ENCODE measurements around the gene BLCAP. TPM values are rescaled to one million over a fixed set of nuclear protein-coding genes. Genes with fewer than 3 reads are reported as not detected.

The BLCAP gene
- total RNA-seq, 1 donor from 2014 or later = 42.7 TPM

DNA sequence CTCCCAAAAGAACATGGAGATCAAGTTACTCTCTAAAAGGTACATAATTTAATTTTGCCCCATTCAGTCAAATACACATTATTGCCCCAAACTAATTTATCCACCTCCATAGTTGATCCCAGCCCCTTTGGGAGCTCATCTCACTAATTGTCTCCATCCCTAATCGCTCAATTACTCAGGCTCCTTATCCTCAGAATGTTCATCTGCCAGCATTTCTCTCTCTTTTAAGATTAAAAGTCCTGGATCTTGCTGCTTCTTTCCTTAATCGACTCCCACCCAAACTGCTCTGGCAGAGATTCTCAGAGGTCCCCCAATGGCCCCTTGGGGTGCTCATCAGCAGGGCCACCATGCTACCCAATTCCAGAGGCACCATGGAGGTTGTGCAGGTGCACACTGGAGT, 25.0 kb downstream of the BLCAP start:
- Mint-ChIP-seq H3K9me3 (ENCODE audit: low read depth) (no peaks in the 10 kb centered on the region), H3K27me3 (no peaks in the 10 kb centered on the region), H3K27ac (no peak overlapping the region), H3K4me1 (ENCODE audit: low read depth) (peaks cover 2% of the 10 kb centered on the region), H3K36me3 (ENCODE audit: insufficient read depth) (no peaks in the 10 kb centered on the region), H3K4me3 (ENCODE audit: low read depth) (no peak overlapping the region)
- no peak for DNase-seq (ENCODE audit: low spot score, unreplicated experiment)
- TF ChIP-seq, protein P1, sequence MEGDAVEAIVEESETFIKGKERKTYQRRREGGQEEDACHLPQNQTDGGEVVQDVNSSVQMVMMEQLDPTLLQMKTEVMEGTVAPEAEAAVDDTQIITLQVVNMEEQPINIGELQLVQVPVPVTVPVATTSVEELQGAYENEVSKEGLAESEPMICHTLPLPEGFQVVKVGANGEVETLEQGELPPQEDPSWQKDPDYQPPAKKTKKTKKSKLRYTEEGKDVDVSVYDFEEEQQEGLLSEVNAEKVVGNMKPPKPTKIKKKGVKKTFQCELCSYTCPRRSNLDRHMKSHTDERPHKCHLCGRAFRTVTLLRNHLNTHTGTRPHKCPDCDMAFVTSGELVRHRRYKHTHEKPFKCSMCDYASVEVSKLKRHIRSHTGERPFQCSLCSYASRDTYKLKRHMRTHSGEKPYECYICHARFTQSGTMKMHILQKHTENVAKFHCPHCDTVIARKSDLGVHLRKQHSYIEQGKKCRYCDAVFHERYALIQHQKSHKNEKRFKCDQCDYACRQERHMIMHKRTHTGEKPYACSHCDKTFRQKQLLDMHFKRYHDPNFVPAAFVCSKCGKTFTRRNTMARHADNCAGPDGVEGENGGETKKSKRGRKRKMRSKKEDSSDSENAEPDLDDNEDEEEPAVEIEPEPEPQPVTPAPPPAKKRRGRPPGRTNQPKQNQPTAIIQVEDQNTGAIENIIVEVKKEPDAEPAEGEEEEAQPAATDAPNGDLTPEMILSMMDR (IDR thresholded peaks at IDR 0.05; ENCODE audit: unreplicated experiment) = no peak

DNA sequence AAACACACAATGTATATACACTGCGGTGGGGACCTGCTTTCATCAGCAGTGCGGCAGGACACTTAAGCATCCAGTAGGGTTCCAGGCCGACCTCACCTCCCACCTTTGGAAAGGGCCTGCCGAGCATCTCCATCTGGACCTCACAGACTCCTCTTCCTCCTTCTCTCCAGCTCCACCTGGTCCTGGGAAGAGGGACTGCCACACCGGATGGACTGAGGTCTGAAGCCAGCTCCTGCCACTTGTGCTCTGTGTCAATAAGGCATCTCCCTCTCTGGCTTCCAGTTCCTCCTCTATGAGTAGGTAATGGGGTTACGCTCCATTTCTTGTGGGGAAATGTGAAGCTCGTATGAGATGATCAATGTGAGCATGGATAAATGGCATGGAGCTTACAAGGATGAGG, 25.7 kb downstream of the BLCAP start:
- TF ChIP-seq, protein P1 (IDR thresholded peaks at IDR 0.05; ENCODE audit: unreplicated experiment) = no peak
- Mint-ChIP-seq H3K27ac (no peak overlapping the region), H3K27me3 (no peaks in the 10 kb centered on the region), H3K36me3 (ENCODE audit: insufficient read depth) (no peaks in the 10 kb centered on the region), H3K4me1 (ENCODE audit: low read depth) (peaks cover 5% of the 10 kb centered on the region), H3K4me3 (ENCODE audit: low read depth) (no peak overlapping the region), H3K9me3 (ENCODE audit: low read depth) (no peaks in the 10 kb centered on the region)
- DNase-seq (ENCODE audit: low spot score, unreplicated experiment) = no peak

DNA sequence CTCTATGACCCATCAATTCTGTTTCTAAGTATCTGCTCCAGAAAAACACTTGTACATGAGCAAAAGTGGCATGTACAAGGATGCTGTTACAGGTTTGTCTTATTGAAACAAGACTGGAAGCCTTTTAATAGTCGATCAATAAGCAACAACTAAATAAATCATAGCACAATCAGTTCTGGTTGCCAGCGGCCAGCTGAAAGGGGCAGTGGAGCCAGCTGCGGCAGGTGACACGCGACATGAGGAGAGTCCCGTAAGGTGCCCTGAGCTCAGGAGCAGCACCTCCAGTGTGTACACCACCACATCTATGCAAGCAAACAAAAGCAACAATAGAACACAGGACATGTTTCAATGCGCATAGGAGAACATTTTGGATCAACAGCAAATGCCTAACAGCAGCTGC, 27.4 kb downstream of the BLCAP start:
- TF ChIP-seq, protein P1 (IDR thresholded peaks at IDR 0.05; ENCODE audit: unreplicated experiment) = no peak
- H3K4me3 Mint-ChIP-seq (ENCODE audit: low read depth) = no peak overlapping the region
- peaks cover 6% of the 10 kb centered on the region for H3K4me1 Mint-ChIP-seq (ENCODE audit: low read depth)
- H3K36me3 Mint-ChIP-seq (ENCODE audit: insufficient read depth) = peaks cover 2% of the 10 kb centered on the region
- no peaks in the 10 kb centered on the region for H3K9me3 Mint-ChIP-seq (ENCODE audit: low read depth)
- H3K27ac Mint-ChIP-seq = no peak overlapping the region
- H3K27me3 Mint-ChIP-seq = no peaks in the 10 kb centered on the region
- no peak for DNase-seq (ENCODE audit: low spot score, unreplicated experiment)

DNA sequence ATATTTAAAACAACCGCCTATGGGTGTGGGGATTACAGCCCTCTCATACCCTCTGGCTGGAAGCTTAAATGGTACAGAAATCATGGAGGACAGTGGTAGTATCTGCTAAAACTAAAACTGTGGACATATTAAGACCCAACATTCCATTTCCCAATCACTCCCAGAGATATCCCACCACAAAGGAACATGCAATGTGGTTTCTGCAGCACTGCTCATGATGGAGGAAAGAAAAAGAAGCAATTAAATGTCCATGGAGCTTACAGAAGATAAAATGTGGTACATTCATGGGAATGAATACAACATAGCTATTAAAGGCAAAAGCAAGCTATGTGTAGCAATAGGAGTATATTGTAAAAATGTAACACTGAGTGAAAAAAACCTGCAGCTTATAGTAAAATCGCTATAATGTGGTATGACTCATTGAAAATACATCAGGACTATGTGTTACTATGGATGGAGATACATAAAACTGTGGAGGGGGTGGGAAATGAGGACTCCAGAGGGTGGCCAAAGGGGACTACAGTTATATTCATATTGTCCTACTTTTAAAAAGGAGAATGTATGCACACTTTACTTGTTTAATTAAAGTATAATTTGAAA, 29.5 kb downstream of the BLCAP start:
- Mint-ChIP-seq H3K9me3 (ENCODE audit: low read depth) (no peaks in the 10 kb centered on the region), H3K36me3 (ENCODE audit: insufficient read depth) (peaks cover 2% of the 10 kb centered on the region), H3K4me3 (ENCODE audit: low read depth) (no peak overlapping the region), H3K4me1 (ENCODE audit: low read depth) (peaks cover 6% of the 10 kb centered on the region), H3K27ac (no peak overlapping the region), H3K27me3 (no peaks in the 10 kb centered on the region)
- TF ChIP-seq, protein P1 (IDR thresholded peaks at IDR 0.05; ENCODE audit: unreplicated experiment) = no peak
- no peak for DNase-seq (ENCODE audit: low spot score, unreplicated experiment)

DNA sequence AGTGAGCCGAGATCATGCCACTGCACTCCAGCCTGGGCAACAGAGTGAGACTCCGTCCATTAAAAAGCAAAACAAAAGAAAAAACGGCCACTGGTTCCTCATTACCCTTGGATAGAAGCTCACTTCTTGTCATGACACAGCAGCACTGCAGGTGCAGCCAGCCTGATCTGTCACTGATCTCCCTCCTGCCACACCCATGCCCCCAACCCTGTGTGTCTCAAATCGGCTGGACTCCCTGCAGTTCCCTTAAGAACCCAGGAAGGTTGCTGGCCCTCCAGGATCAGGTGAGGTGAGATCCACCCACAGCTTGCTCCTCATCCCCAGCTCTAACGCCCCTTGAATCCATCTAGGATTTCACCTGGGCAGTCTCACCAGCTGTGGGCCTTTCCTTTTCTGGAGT, 32.9 kb downstream of the BLCAP start:
- peaks cover 4% of the 10 kb centered on the region for H3K27me3 Mint-ChIP-seq
- H3K4me1 Mint-ChIP-seq (ENCODE audit: low read depth) = peaks cover 6% of the 10 kb centered on the region
- DNase-seq (ENCODE audit: low spot score, unreplicated experiment) = no peak
- TF ChIP-seq, protein P1 (IDR thresholded peaks at IDR 0.05; ENCODE audit: unreplicated experiment) = no peak
- H3K27ac Mint-ChIP-seq = no peak overlapping the region
- peaks cover 2% of the 10 kb centered on the region for H3K36me3 Mint-ChIP-seq (ENCODE audit: insufficient read depth)
- no peak overlapping the region for H3K4me3 Mint-ChIP-seq (ENCODE audit: low read depth)
- no peaks in the 10 kb centered on the region for H3K9me3 Mint-ChIP-seq (ENCODE audit: low read depth)
